GM18873 (cell line): Measurements from ENCODE around the gene OSM.

ENCODE experiments used
- ATAC-seq: cut with Tn5 transposase; IDR thresholded peaks from one replicate; pipeline ENCODE4 v1.9.1; 2021; ENCODE audit warnings: mild to moderate bottlenecking, moderate library complexity, moderate number of reproducible peaks; ENCODE audit not compliant: unreplicated experiment, low FRiP score

Gene OSM

GRCh38 chr22:30286813-30287647 lies 20.4 kb upstream of the OSM start:
- ATAC-seq = no peak

- ATAC-seq = no peak
These were observed 19.7 kb upstream of the OSM start for GRCh38 chr22:30286331-30286730.

GRCh38 chr22:30285846-30286200 lies 19.2 kb upstream of the OSM start:
- ATAC-seq = no peak

- no peak for ATAC-seq
These were observed 18.7 kb upstream of the OSM start for GRCh38 chr22:30285176-30285845.

GRCh38 chr22:30284666-30285065 lies 18.0 kb upstream of the OSM start:
- no peak for ATAC-seq

GRCh38 chr22:30284172-30284571 lies 17.5 kb upstream of the OSM start:
- no peak for ATAC-seq

- no peak for ATAC-seq
These were observed 16.7 kb upstream of the OSM start for GRCh38 chr22:30283342-30283741.

- ATAC-seq = no peak
These were observed 16.0 kb upstream of the OSM start for GRCh38 chr22:30282616-30283046.

GRCh38 chr22:30280505-30280904 lies 13.9 kb upstream of the OSM start:
- no peak for ATAC-seq

GRCh38 chr22:30279932-30280331 lies 13.3 kb upstream of the OSM start:
- ATAC-seq = no peak

- ATAC-seq = no peak
These were observed 12.6 kb upstream of the OSM start for GRCh38 chr22:30279046-30279788.

GRCh38 chr22:30277547-30278344 lies 11.1 kb upstream of the OSM start:
- ATAC-seq = no peak

- no peak for ATAC-seq
These were observed 9.4 kb upstream of the OSM start for GRCh38 chr22:30276039-30276438.

- no peak for ATAC-seq
These were observed 9.0 kb upstream of the OSM start for GRCh38 chr22:30275625-30276024.

GRCh38 chr22:30274437-30274812 lies 7.8 kb upstream of the OSM start:
- no peak for ATAC-seq

- ATAC-seq = no peak
These were observed 7.2 kb upstream of the OSM start for GRCh38 chr22:30273711-30274436.

GRCh38 chr22:30272781-30273601 lies 6.3 kb upstream of the OSM start:
- ATAC-seq = no peak

GRCh38 chr22:30270832-30271231 lies 4.2 kb upstream of the OSM start:
- no peak for ATAC-seq

GRCh38 chr22:30268331-30268730 lies 1.7 kb upstream of the OSM start:
- ATAC-seq = no peak
